ENCODE measurements around the gene BCAS4. TPM values are rescaled to one million over a fixed set of nuclear protein-coding genes. Genes with fewer than 3 reads are reported as not detected.
"Not testable (repeated sequence)": the region's sequence is repeated elsewhere in the genome, so short reads cannot be mapped to it uniquely, and the experiment has no call there.

Gene BCAS4
- total RNA-seq, 1 donor: 2.7 TPM

GRCh38 chr20:50774515-50774914 is 20.3 kb upstream of the BCAS4 start:
- H3K4me3 ChIP-seq (ENCODE audit: low read depth, low read length): no peak overlapping the region
- no peak for TF ChIP-seq CTCF (IDR thresholded peaks at IDR 0.05; ENCODE audit: insufficient read depth, low read length)
- DNase-seq (ENCODE audit: low read depth): no peak

DNA sequence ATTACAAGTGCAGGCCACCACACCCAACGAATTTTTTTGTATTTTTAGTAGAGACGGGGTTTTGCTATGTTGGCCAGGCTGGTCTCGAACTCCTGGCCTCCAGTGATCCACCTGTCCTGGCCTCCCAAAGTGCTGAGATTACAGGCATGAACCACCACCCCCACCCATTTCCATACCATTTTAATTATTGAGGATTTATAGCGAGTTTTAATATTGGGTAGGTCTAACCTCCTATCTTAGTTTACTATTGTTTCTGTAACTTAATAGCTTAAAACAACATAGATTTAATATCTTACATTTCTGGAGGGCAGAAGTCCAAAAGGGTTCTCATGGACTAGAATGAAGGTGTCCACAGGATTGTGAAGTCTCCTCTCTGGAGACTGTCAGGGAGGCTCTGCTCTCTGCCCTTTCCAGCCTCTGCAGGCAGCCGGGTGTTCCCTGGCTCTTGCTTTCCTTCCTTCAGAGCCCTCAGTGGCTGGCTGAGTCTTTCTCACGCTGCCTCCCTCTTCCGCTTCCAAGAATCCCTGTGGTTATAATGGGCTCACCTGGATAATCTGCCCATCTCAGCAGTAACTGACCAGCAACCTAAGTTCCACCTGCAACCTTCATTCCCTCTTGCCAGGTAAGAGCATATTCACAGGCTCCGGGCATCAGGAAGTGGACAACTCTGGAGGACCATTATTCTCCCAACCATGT is 18.6 kb upstream of the BCAS4 start:
- no peak overlapping the region for H3K4me3 ChIP-seq (ENCODE audit: low read depth, low read length)
- no peak for TF ChIP-seq CTCF (IDR thresholded peaks at IDR 0.05; ENCODE audit: insufficient read depth, low read length)
- no peak for DNase-seq (ENCODE audit: low read depth)

- no peak overlapping the region for H3K4me3 ChIP-seq (ENCODE audit: low read depth, low read length)
- TF ChIP-seq CTCF (IDR thresholded peaks at IDR 0.05; ENCODE audit: insufficient read depth, low read length): no peak
- DNase-seq (ENCODE audit: low read depth): no peak
These were observed 17.5 kb upstream of the BCAS4 start for GRCh38 chr20:50777373-50777772.

DNA sequence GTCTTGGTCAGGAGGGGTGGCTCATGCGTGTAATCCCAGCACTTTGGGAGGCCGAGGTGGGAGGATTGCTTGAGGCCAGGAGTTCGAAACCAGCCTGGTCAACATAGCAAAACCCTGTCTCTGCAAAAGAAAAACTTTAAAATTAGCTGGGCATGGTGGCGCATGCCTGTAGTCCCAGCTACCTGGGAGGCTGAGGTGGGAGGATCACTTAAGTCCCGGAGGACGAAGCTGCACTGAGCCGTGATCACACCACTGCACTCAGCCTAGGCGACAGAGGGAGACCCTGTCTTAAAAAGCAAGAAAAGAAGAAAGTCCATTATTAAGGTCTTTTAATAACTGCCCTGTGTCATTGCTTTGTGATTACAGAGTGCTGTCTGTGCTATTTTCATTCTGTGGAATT is 15.9 kb upstream of the BCAS4 start:
- not testable (repeated sequence) for DNase-seq (ENCODE audit: low read depth)

DNA sequence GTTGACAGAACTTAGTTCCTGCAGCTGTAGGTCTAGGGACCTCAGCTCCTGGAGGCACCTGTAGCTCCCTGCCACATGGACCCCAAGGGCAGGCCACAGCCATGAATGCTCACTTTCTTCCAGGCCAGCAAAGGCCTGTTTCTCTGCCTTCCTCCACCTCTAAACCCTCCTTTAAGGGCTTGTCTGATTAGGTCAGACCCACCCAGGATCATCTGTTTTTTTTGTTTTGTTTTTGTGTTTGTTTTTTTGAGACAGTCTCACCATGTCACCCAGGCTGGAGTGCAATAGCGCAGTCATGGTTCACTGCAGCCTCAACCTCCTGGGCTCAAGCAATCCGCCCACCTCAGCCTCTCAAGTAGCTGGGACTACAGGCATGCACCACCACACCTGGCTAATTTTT is 11.5 kb upstream of the BCAS4 start:
- DNase-seq (ENCODE audit: low read depth): no peak
- TF ChIP-seq CTCF (IDR thresholded peaks at IDR 0.05; ENCODE audit: insufficient read depth, low read length): no peak
- H3K4me3 ChIP-seq (ENCODE audit: low read depth, low read length): no peak overlapping the region

More for the DNA sequence above, 15.9 kb upstream of the BCAS4 start:
- not testable (repeated sequence) for H3K4me3 ChIP-seq (ENCODE audit: low read depth, low read length)

DNA sequence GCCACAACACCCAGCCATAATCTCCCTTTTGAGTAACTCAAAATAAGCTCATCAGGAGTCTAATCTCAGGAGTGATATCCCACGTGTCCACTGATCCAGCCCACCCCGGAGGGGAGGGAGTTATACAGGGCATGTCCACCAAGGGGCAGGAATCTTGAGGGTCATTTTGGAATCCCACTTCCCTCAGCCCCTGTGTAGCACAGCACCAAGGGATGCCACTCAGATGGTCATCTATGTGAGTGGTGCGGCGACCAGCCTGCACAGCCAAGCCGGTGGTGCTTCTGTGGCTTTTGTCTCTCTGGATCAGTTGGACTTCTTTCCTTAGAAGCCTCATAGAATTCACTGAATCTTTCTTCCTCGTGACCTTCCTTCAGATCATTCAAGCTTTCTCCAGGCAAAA is 11.0 kb upstream of the BCAS4 start:
- H3K4me3 ChIP-seq (ENCODE audit: low read depth, low read length): no peak overlapping the region
- DNase-seq (ENCODE audit: low read depth): no peak
- no peak for TF ChIP-seq CTCF (IDR thresholded peaks at IDR 0.05; ENCODE audit: insufficient read depth, low read length)

- no peak for DNase-seq (ENCODE audit: low read depth)
These were observed 10.4 kb upstream of the BCAS4 start for GRCh38 chr20:50784464-50784863.

More at GRCh38 chr20:50784464-50784863, 10.4 kb upstream of the BCAS4 start:
- TF ChIP-seq CTCF (IDR thresholded peaks at IDR 0.05; ENCODE audit: insufficient read depth, low read length): no peak
- no peak overlapping the region for H3K4me3 ChIP-seq (ENCODE audit: low read depth, low read length)

Data from fibroblast of the aortic adventitia (primary cell).